GM18508 (cell line): ENCODE data around the gene GREM1.

ENCODE experiments used
- ATAC-seq: cut with Tn5 transposase; IDR thresholded peaks from one replicate; pipeline ENCODE4 v1.9.1; 2021; ENCODE audit warnings: moderate number of reproducible peaks; ENCODE audit not compliant: insufficient read depth, unreplicated experiment

GREM1 gene

DNA sequence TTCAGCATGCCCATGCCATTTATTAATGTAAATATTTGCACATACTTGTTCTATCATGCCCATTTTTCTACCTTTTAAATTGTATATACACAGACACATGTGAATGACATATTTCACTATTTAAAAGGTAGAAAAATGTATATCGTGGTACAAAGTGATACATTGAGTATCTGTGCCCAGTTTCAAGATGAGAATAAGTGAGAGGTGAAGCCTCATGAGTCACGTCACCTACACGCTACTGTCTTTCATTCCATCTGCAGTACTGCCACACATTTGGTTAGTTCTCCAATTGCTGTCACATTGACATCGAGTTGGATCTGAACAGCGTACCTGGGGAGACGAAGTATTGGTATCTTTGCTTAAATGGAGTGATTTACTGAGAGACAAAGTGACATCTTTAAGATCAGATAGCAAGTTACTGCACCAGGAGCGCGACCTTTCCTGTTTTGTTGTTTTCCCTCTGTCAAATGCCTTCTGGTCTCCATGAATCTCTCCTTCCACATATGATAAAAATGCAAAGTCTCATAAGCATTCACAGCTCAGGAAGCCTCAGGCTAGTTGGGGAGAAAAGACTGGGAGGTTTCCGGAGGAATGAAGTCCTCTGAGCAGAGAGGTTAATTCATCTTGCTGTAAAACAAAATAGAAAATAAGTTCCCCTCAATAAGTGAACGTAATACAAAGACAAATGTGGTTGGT, 12.0 kb downstream of the GREM1 start:
- no peak for ATAC-seq

DNA sequence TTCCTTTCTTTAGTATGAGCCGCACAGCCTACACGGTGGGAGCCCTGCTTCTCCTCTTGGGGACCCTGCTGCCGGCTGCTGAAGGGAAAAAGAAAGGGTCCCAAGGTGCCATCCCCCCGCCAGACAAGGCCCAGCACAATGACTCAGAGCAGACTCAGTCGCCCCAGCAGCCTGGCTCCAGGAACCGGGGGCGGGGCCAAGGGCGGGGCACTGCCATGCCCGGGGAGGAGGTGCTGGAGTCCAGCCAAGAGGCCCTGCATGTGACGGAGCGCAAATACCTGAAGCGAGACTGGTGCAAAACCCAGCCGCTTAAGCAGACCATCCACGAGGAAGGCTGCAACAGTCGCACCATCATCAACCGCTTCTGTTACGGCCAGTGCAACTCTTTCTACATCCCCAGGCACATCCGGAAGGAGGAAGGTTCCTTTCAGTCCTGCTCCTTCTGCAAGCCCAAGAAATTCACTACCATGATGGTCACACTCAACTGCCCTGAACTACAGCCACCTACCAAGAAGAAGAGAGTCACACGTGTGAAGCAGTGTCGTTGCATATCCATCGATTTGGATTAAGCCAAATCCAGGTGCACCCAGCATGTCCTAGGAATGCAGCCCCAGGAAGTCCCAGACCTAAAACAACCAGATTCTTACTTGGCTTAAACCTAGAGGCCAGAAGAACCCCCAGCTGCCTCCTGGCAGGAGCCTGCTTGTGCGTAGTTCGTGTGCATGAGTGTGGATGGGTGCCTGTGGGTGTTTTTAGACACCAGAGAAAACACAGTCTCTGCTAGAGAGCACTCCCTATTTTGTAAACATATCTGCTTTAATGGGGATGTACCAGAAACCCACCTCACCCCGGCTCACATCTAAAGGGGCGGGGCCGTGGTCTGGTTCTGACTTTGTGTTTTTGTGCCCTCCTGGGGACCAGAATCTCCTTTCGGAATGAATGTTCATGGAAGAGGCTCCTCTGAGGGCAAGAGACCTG, 13.2 kb downstream of the GREM1 start:
- no peak for ATAC-seq

- ATAC-seq: no peak
These were observed 14.9 kb downstream of the GREM1 start for GRCh38 chr15:32732574-32733157.

DNA sequence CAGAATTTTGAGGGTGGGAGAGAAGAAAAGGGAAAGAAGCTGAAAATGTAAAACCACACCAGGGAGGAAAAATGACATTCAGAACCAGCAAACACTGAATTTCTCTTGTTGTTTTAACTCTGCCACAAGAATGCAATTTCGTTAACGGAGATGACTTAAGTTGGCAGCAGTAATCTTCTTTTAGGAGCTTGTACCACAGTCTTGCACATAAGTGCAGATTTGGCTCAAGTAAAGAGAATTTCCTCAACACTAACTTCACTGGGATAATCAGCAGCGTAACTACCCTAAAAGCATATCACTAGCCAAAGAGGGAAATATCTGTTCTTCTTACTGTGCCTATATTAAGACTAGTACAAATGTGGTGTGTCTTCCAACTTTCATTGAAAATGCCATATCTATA, 15.5 kb downstream of the GREM1 start:
- no peak for ATAC-seq

DNA sequence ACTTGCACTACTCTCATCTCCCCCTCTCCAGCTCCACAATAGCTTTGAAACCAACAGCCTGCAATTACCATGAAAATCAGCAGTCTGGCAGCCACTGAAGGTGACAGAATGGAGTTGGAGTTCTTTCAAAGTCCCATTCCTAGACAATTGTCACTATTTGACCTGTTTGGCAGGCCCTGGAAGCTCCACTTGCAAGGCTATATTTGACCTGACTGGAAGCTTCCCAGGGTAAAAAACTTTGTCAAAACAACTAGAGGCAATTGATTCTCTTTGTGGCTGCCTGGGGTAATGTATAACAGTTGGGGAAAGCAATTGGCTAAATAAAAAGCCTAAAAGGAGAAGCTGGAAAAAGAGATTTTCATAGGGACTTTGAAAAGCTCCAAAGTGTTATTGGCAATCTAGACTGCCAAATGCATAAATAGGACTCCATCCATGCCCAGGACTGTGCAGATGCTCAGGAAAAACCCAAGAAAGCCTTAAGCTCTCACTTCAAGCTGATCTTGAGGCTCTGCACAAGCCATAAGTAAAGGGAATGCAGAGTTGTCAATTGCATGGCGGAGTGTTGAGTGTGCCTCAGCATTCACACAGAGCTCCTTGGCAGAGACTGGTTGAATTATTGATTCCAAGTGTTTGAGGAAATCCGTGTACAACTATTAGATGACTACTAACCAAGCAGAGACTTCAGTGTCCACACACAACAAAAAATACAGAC, 18.3 kb downstream of the GREM1 start:
- no peak for ATAC-seq

DNA sequence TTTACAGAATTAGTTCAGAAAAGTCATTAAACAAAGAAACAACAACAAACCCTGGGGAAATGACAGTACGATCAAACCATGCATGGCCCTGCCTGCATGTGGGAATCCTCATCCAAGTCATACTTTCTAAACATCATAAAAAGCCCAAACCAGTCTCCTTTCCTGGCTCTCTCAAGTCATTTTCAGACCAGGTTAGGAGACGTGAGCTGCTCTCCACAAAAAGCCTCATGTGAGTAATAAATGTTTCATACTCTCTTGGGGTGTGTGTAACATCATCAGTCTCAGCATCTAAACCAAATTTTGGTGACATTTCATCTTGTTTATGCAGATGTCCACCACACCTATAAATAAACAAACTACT, 18.9 kb downstream of the GREM1 start:
- no peak for ATAC-seq

DNA sequence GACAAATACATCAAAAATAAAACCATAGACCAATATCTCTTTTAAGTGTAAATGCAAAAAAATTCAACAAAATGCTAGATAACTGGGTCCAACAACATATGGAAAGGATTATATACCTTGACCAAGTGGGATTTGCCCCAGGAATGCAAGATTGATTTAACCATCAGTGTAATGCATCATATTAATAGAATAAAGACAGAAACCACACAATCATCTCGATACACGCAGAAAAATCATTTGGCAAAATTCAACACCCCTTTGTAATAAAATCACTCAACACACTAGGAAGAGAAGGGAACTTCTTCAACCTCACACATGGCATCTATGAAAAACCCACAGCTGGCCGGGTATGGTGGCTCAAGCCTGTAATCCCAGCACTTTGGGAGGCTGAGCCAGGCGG, 19.5 kb downstream of the GREM1 start:
- no peak for ATAC-seq

- no peak for ATAC-seq
These were observed 20.9 kb downstream of the GREM1 start for GRCh38 chr15:32738666-32739065.

- ATAC-seq: no peak
These were observed 21.8 kb downstream of the GREM1 start for GRCh38 chr15:32739522-32740063.

GRCh38 chr15:32743411-32744140, 25.8 kb downstream of the GREM1 start:
- no peak for ATAC-seq

DNA sequence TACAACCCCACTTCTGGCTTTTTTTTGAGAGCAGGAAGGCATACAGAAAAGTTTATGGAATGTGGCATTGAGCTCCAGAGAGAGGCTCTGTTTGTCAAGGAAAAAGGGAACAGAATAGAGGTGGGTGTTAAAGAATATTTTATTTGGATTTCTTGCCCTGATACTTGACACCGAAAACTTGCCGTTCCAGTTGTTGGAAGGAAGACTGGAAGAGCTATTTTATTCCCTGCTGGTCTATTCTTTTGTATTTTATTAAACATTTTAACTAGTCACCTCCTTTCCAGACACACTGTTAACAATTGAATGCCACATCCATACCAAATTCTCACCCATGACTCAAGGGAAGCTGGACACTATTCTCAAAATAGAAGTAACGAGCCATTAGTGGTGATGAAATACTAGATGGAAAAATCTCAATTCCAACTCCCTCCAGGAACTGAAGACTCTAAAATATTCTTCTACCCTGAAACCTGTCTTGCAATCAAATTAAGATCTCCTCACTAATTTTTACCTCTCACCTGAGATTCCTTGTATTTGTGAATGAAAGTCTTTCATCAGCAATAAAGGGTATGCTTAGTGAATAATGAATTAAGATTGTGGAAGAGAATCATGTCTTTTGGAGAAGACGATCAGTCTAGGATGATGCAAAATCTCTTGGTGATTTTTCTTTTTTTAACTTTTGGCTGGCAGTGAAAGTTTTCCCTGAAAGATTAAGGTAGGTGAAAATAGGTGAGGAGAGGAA, 28.5 kb downstream of the GREM1 start:
- ATAC-seq: no peak

- no peak for ATAC-seq
These were observed 30.1 kb downstream of the GREM1 start for GRCh38 chr15:32747921-32748342.

DNA sequence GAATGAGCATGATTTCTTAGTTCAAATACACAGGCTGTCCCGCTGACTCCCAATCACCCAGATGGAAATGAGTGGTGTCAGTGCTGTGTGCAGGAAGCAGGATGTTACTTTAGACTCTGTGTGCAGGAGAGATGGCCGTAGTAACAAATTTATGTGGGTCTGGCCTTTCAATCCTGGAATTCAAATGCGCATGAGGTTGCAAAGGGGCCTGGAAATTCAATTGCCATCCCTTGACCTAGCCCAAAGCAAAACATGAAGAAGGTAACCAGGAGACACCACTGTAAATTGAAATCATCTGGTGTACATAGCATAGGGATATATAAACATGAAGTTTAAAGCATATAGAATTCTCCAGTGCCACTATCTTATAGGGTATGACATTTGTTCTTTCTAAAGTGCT, 33.2 kb downstream of the GREM1 start:
- no peak for ATAC-seq

DNA sequence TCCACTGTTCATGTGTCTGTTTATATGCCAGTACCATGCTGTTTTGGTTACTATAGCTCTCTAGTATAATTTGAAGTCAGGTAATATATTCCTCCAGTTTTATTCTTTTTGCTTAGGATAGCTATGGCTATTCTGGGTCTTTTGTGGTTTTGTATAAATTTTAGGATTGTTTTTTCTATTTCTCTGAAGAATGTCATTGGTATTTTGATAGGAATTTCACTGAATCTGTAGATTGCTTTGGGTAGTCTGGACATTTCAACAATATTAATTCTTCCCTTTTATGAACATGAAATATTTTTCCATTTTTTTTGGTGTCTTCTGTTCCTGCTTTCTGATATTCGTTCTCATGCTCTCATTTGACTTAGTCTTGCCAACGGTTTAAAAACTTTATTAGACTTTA, 39.6 kb downstream of the GREM1 start:
- no peak for ATAC-seq

- ATAC-seq: peak; percentile 86
These were observed 45.5 kb downstream of the GREM1 start for GRCh38 chr15:32763295-32763694.

- no peak for ATAC-seq
These were observed 47.4 kb downstream of the GREM1 start for GRCh38 chr15:32765236-32765635.

GRCh38 chr15:32766101-32766500, 48.3 kb downstream of the GREM1 start:
- no peak for ATAC-seq

GRCh38 chr15:32767236-32767635, 49.4 kb downstream of the GREM1 start:
- no peak for ATAC-seq

DNA sequence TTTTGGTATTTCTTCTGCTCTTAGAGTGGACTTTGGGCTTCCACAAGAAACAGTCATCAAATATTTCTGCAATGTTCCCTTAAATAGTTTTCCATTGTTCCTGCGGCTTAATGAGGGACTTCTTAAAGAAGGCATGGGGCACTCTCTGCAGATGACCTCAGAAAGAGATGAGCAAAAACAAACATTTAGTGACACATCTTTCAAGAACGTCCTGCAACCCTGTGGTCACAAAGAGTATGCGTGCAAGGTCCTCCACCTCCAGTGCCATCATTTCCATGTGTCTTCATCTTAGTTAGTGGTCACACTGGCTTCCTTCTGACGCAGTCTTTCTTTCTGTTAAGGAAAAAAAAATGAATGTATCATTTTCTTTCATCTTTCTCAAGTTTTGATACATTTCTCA, 56.2 kb downstream of the GREM1 start:
- no peak for ATAC-seq
